ENCODE results near the gene ZNF423. TPM values are rescaled to one million over a fixed set of nuclear protein-coding genes. Genes with fewer than 3 reads are reported as not detected.

The ZNF423 gene
- total RNA-seq, 2 donors from 2014 or later: 4.7 to 7.3 TPM

DNA sequence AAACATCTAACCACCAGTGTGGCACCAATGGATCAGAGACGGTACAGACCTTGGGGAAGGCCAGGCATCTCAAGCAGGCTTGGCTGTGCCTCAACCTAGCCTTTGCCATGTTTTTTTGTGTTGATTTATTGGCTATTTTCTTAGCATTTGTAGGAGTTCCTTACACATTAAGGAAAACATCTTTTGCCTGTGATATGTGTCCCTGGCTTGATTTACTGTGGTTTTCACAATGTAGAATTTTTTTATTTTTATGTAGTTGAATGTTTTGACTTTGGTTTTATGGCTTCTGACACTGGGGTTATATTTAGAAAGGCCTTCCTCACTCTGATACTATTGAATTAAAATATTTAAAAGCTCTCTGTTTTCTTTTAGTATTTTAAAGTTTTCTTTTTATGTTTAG is 132.6 kb downstream of the ZNF423 start:
- H3K27me3 ChIP-seq: no peaks in the 10 kb centered on the region
- no peaks in the 10 kb centered on the region for H3K4me1 ChIP-seq
- H3K9ac ChIP-seq (ENCODE audit: low read depth in 2 of 2, low read length in 2 of 2): no peak overlapping the region
- H3K27ac ChIP-seq: no peak overlapping the region
- no peaks in the 10 kb centered on the region for H3K9me3 ChIP-seq
- no peaks in the 10 kb centered on the region for H3K36me3 ChIP-seq
- no peak for DNase-seq
- H3K4me3 ChIP-seq: no peak overlapping the region
- TF ChIP-seq, protein P1, sequence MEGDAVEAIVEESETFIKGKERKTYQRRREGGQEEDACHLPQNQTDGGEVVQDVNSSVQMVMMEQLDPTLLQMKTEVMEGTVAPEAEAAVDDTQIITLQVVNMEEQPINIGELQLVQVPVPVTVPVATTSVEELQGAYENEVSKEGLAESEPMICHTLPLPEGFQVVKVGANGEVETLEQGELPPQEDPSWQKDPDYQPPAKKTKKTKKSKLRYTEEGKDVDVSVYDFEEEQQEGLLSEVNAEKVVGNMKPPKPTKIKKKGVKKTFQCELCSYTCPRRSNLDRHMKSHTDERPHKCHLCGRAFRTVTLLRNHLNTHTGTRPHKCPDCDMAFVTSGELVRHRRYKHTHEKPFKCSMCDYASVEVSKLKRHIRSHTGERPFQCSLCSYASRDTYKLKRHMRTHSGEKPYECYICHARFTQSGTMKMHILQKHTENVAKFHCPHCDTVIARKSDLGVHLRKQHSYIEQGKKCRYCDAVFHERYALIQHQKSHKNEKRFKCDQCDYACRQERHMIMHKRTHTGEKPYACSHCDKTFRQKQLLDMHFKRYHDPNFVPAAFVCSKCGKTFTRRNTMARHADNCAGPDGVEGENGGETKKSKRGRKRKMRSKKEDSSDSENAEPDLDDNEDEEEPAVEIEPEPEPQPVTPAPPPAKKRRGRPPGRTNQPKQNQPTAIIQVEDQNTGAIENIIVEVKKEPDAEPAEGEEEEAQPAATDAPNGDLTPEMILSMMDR (IDR thresholded peaks at IDR 0.05): no peak
- intact Hi-C loops (cut with DNase I): no loop called here

DNA sequence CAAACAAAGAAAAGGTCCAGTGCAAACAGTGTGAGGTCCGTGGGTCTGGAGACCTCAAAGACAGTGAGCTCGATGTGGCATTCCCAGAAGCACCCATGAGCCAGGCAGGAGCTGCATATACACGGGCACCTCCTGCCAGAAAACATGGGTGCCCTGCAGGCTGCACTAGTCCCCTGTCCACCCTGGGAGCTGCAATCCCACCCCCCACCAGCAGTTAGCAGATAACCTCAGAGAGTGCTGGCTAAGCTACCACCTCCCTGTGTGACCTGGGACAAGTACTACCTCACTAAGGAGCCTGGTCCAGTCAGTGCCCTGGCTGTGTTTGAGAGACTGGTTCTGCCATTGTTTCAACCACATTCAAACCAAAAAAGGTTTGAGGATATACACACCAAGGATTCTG is 135.7 kb downstream of the ZNF423 start:
- no peaks in the 10 kb centered on the region for H3K9me3 ChIP-seq
- no peaks in the 10 kb centered on the region for H3K27me3 ChIP-seq
- no peak overlapping the region for H3K4me3 ChIP-seq
- H3K4me1 ChIP-seq: no peaks in the 10 kb centered on the region
- no peaks in the 10 kb centered on the region for H3K36me3 ChIP-seq
- TF ChIP-seq, protein P1 (IDR thresholded peaks at IDR 0.05): no peak
- DNase-seq: no peak
- no peak overlapping the region for H3K9ac ChIP-seq (ENCODE audit: low read depth in 2 of 2, low read length in 2 of 2)
- intact Hi-C loops (cut with DNase I): no loop called here
- no peak overlapping the region for H3K27ac ChIP-seq

DNA sequence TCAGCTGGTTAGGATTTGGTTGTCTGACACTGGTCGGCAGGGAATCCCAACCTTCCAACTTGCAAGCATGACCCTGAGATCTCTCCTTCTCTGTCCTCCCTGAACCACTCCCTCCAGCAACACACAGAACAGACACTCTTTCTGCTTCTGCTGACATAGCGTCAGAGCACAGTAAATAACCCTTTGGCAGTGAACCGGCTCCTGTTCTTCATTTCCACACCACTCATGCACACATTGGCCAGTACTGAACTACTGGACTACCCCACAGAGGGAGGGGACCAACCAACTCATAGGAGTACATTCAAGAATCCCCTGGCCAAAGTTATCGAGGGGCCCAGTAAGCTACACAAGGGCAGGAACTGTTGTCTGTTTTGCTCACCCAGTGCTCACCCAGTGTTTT is 138.2 kb downstream of the ZNF423 start:
- no peak for DNase-seq
- intact Hi-C loops (cut with DNase I): no loop called here
- Histone ChIP-seq H3K4me1 (no peaks in the 10 kb centered on the region), H3K4me3 (no peak overlapping the region), H3K27ac (no peak overlapping the region), H3K27me3 (no peaks in the 10 kb centered on the region), H3K36me3 (no peaks in the 10 kb centered on the region), H3K9me3 (no peaks in the 10 kb centered on the region), H3K9ac (ENCODE audit: low read depth in 2 of 2, low read length in 2 of 2) (no peak overlapping the region)
- TF ChIP-seq, protein P1 (IDR thresholded peaks at IDR 0.05): no peak

DNA sequence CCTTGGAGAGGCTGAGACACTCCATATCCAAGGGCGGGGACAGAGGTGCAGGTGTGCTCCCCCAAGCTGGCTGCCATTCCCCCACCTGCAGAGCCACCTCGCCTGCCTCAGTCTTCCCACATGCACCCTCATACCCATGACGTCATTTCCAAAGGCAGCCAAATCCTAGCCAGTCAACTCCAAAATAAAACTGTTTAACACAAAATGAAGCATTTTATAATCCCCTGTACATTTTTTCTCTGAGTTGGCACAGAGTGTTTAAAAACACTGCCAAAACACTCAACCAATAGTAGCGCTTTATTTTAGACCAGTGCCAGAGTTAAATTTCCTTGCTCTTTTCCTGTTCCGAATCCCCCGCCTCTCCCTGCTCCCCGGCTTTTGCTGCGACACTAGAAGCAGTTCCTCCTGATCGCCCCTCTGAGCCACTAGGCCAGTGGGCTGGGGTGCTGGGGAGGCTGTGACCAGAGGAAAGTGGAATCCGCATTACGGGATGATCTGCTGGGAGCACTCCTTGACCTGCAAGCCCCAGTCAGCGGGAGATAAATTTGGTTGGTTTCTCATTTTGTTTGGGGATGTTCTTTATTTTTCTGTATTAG is 139.5 kb downstream of the ZNF423 start:
- intact Hi-C loops (cut with DNase I): no loop called here
- Histone ChIP-seq H3K27me3 (no peaks in the 10 kb centered on the region), H3K4me3 (no peak overlapping the region), H3K4me1 (no peaks in the 10 kb centered on the region), H3K9me3 (no peaks in the 10 kb centered on the region), H3K36me3 (no peaks in the 10 kb centered on the region), H3K27ac (no peak overlapping the region), H3K9ac (ENCODE audit: low read depth in 2 of 2, low read length in 2 of 2) (no peak overlapping the region)
- DNase-seq: no peak
- TF ChIP-seq, protein P1 (IDR thresholded peaks at IDR 0.05): no peak

DNA sequence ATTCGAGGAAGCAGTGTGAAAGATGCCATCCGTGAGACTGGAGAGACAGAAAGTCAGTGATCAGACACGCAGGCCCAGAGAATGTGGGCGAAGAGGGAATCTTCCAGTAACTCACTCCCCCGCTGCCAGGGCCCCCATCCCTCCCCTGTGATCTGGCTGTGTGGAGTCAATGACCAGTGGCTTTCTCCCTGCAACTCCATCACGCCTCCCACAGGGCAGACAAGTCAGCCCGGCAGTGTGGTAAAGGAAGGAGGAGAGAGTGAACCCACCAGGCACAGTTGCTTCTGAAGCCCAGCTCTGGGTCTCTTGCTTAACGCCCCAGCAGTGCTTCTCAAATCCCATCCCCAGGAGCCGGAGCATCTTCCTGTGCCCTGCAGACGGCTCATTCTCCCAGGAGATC is 142.1 kb downstream of the ZNF423 start:
- no peaks in the 10 kb centered on the region for H3K27me3 ChIP-seq
- intact Hi-C loops (cut with DNase I): no loop called here
- no peak overlapping the region for H3K27ac ChIP-seq
- H3K36me3 ChIP-seq: no peaks in the 10 kb centered on the region
- no peaks in the 10 kb centered on the region for H3K9me3 ChIP-seq
- H3K9ac ChIP-seq (ENCODE audit: low read depth in 2 of 2, low read length in 2 of 2): no peak overlapping the region
- DNase-seq: no peak
- no peaks in the 10 kb centered on the region for H3K4me1 ChIP-seq
- no peak overlapping the region for H3K4me3 ChIP-seq
- TF ChIP-seq, protein P1 (IDR thresholded peaks at IDR 0.05): no peak
